ENCODE data around the gene CERKL. TPM values are rescaled to one million over a fixed set of nuclear protein-coding genes. Genes with fewer than 3 reads are reported as not detected.

CERKL gene
- total RNA-seq, 1 donor from 2014 or later, result not detected

DNA sequence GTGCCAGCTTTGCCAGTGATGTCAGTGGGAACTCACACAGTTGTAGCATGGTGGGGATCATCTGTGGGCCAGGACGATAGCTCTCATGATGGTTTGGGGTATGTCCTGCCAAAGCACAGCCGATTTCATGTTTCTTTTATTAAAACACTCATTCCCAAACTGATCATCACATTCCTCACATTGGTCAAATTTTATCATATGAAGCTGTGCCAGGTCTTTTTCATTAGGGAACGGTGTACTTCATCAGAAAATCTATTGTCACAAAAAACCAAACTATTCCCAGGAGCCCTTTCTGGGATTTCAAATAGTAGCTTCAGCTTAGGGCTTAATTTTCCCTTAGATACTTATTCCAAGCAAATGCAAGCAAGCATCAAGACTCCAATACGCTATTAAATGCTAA, 157.7 kb downstream of the CERKL start:
- H3K4me1 Mint-ChIP-seq (ENCODE audit: unreplicated experiment), result no peaks in the 10 kb centered on the region
- DNase-seq (ENCODE audit: extremely low spot score, unreplicated experiment), result no peak
- H3K4me3 Mint-ChIP-seq (ENCODE audit: unreplicated experiment), result no peak overlapping the region
- no peaks in the 10 kb centered on the region for H3K27me3 Mint-ChIP-seq (ENCODE audit: unreplicated experiment)
- H3K36me3 Mint-ChIP-seq (ENCODE audit: unreplicated experiment), result peaks cover 2% of the 10 kb centered on the region
- no peak overlapping the region for H3K27ac Mint-ChIP-seq (ENCODE audit: unreplicated experiment)
- TF ChIP-seq, protein P1, sequence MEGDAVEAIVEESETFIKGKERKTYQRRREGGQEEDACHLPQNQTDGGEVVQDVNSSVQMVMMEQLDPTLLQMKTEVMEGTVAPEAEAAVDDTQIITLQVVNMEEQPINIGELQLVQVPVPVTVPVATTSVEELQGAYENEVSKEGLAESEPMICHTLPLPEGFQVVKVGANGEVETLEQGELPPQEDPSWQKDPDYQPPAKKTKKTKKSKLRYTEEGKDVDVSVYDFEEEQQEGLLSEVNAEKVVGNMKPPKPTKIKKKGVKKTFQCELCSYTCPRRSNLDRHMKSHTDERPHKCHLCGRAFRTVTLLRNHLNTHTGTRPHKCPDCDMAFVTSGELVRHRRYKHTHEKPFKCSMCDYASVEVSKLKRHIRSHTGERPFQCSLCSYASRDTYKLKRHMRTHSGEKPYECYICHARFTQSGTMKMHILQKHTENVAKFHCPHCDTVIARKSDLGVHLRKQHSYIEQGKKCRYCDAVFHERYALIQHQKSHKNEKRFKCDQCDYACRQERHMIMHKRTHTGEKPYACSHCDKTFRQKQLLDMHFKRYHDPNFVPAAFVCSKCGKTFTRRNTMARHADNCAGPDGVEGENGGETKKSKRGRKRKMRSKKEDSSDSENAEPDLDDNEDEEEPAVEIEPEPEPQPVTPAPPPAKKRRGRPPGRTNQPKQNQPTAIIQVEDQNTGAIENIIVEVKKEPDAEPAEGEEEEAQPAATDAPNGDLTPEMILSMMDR (IDR thresholded peaks at IDR 0.05), result no peak
- no peaks in the 10 kb centered on the region for H3K9me3 Mint-ChIP-seq (ENCODE audit: unreplicated experiment)

Other genes starting within 250 kb of the CERKL start
- gene ITGA4, start 199.7 kb downstream of the CERKL start, total RNA-seq, result 5.7 and 6.5 TPM in 2 replicates
- not detected in 2 replicates for gene NEUROD1, start 23.4 kb upstream of the CERKL start, total RNA-seq
- gene ITPRID2, start 234.6 kb upstream of the CERKL start, total RNA-seq, result 94.5 and 100 TPM in 2 replicates

All from osteocyte (in vitro differentiated cells).